GM19025 (cell line): ENCODE measurements around the gene MRPS7.
A peak's percentile ranks its signal among the peaks of the same experiment; 100 is the strongest.
"Not testable (repeated sequence)": the region's sequence is repeated elsewhere in the genome, so short reads cannot be mapped to it uniquely, and the experiment has no call there.

Source experiments
- ATAC-seq: cut with Tn5 transposase; IDR thresholded peaks from one replicate; pipeline ENCODE4 v1.9.1; 2021; ENCODE audit warnings: mild to moderate bottlenecking, low read depth, moderate library complexity; ENCODE audit not compliant: unreplicated experiment

The MRPS7 gene

GRCh38 chr17:75242461-75243042, 19.1 kb upstream of the MRPS7 start:
- ATAC-seq = no peak

GRCh38 chr17:75244133-75244866, 17.4 kb upstream of the MRPS7 start:
- ATAC-seq = no peak

GRCh38 chr17:75245011-75245410, 16.7 kb upstream of the MRPS7 start:
- no peak for ATAC-seq

- no peak for ATAC-seq
Measured at GRCh38 chr17:75246404-75246803, 15.3 kb upstream of the MRPS7 start.

- ATAC-seq = no peak
Measured at GRCh38 chr17:75249564-75249963, 12.1 kb upstream of the MRPS7 start.

GRCh38 chr17:75250009-75250471, 11.6 kb upstream of the MRPS7 start:
- peak; percentile 86 for ATAC-seq

- no peak for ATAC-seq
Measured at GRCh38 chr17:75252039-75252816, 9.5 kb upstream of the MRPS7 start.

GRCh38 chr17:75255954-75256698, 5.6 kb upstream of the MRPS7 start:
- not testable (repeated sequence) for ATAC-seq

GRCh38 chr17:75257228-75257627, 4.5 kb upstream of the MRPS7 start:
- not testable (repeated sequence) for ATAC-seq

- ATAC-seq = peak; percentile 28
Measured at GRCh38 chr17:75260641-75261335, 891 bp upstream of the MRPS7 start.

GRCh38 chr17:75262112-75262606, 480 bp downstream of the MRPS7 start:
- ATAC-seq = no peak

- ATAC-seq = no peak
Measured at GRCh38 chr17:75263055-75263454, 1.4 kb downstream of the MRPS7 start.

- no peak for ATAC-seq
Measured at GRCh38 chr17:75265614-75266315, 4.1 kb downstream of the MRPS7 start.

GRCh38 chr17:75266316-75267152, 4.9 kb downstream of the MRPS7 start:
- ATAC-seq = no peak

GRCh38 chr17:75267153-75267410, 5.4 kb downstream of the MRPS7 start:
- no peak for ATAC-seq

- ATAC-seq = no peak
Measured at GRCh38 chr17:75267411-75268232, 5.9 kb downstream of the MRPS7 start.

- ATAC-seq = no peak
Measured at GRCh38 chr17:75269844-75270217, 8.2 kb downstream of the MRPS7 start.
